Subcutaneous abdominal adipose tissue (tissue), 5 donors: ENCODE measurements around the gene RAB9A.
"Not testable (repeated sequence)": the region's sequence is repeated elsewhere in the genome, so short reads cannot be mapped to it uniquely, and the experiment has no call there.

ENCODE experiments used
- H3K27ac ChIP-seq: one replicate; pipeline ENCODE4 v1.7.0; 2013; ENCODE audit warnings: low read depth, mild to moderate bottlenecking, inconsistent platforms, low read length, moderate library complexity
- H3K27me3 ChIP-seq, 5 donors: one replicate each; pipeline ENCODE4 v1.7.0; 2013; ENCODE audit warnings: low read length in 5 of 5, inconsistent platforms in 1 of 5; ENCODE audit not compliant: control insufficient read depth in 5 of 5, insufficient read depth in 4 of 5
- H3K36me3 ChIP-seq, 5 donors: one replicate each; pipeline ENCODE4 v1.7.0; 2013; ENCODE audit warnings: low read length in 5 of 5; ENCODE audit not compliant: control insufficient read depth in 5 of 5, insufficient read depth in 5 of 5
- H3K4me1 ChIP-seq, 5 donors: one replicate each; pipeline ENCODE4 v1.7.0; 2013; ENCODE audit warnings: low read length in 5 of 5, mild to moderate bottlenecking in 3 of 5, moderate library complexity in 1 of 5; ENCODE audit not compliant: control insufficient read depth in 5 of 5, insufficient read depth in 5 of 5
- H3K4me3 ChIP-seq, 5 donors: one replicate each; pipeline ENCODE4 v1.7.0; 2013; ENCODE audit warnings: low read length in 5 of 5, low read depth in 1 of 5
- H3K9ac ChIP-seq, 5 donors: one replicate each; pipeline ENCODE4 v1.7.0; 2013; ENCODE audit warnings: low read length in 5 of 5, mild to moderate bottlenecking in 4 of 5, moderate library complexity in 3 of 5
- H3K9me3 ChIP-seq, 5 donors: one replicate each; pipeline ENCODE4 v1.7.0; 2013; ENCODE audit warnings: low read length in 5 of 5; ENCODE audit not compliant: control insufficient read depth in 5 of 5
- donor health status: healthy.
- donor health status: healthy.
- donor health status: healthy.
- donor health status: healthy.
- donor health status: healthy.

Gene RAB9A

GRCh38 chrX:13730523-13730922, 41.6 kb downstream of the RAB9A start:
- not testable (repeated sequence) for H3K4me3 ChIP-seq, H3K27ac ChIP-seq, H3K9ac ChIP-seq, H3K9me3 ChIP-seq, H3K36me3 ChIP-seq
- Histone ChIP-seq H3K4me1 (peaks cover 0 to 20% (median 16%) of the 10 kb centered on the region in 5 donors), H3K27me3 (peaks cover 0 to 14% (median 0%) of the 10 kb centered on the region in 5 donors)

DNA sequence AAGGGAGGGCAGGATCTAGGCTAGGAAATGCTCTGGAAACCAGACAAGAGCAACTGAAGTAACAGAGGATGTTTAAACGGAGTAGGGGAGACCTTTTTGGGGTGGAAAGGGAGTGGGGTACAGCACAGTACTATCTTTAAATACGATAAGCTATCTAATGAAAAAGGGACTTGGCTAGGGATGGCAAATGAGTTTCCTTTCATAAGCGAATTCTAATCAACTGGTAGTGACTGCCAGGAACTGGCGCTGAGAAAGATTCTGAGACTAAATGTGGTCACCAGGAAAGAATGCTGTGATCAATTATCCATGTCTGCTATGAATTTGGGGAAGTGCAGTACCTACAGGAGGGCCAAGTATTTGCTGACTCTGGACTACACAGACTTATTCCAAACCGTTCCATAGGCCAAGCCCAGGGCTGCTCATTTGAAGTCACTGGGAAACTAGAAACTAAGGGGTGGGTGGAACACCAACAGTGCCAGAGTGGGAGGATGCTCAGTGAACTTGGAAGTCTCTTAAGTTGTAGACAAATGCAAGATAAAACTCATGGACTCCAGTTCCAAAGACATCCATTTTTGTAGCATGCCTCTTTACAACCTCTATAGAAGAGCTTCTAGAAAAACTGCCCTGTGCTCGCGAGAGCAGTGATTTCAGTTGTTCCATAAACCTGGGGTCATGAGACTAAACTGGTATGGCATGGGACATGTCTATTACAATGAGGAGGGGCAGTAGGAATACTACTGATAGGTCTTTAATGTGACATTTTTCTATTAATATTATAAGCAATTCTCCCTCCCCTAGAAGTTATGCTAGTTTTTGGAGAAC, 43.5 kb downstream of the RAB9A start:
- Histone ChIP-seq H3K27me3 (peaks cover 0 to 14% (median 0%) of the 10 kb centered on the region in 5 donors), H3K27ac (no peak overlapping the region), H3K9me3 (peaks cover 0 to 4% (median 0%) of the 10 kb centered on the region in 5 donors), H3K4me1 (peaks cover 0 to 23% (median 20%) of the 10 kb centered on the region in 5 donors), H3K36me3 (no peaks in the 10 kb centered on the region), H3K4me3 (no peak overlapping the region), H3K9ac (no peak overlapping the region)

- Histone ChIP-seq H3K36me3 (no peaks in the 10 kb centered on the region), H3K9me3 (peaks cover 0 to 4% (median 0%) of the 10 kb centered on the region in 5 donors), H3K4me3 (peak overlapping the region; percentile 71 to 91 (median 80)), H3K27me3 (peaks cover 0 to 14% (median 0%) of the 10 kb centered on the region in 5 donors), H3K4me1 (peaks cover 0 to 23% (median 20%) of the 10 kb centered on the region in 5 donors), H3K27ac (peak overlapping the region; percentile 68), H3K9ac (peak overlapping the region in 2 of 5 donors; percentile 75 to 78)
Measured at GRCh38 chrX:13733506-13733905, 44.6 kb downstream of the RAB9A start.

- Histone ChIP-seq H3K9me3 (peaks cover 0 to 4% (median 0%) of the 10 kb centered on the region in 5 donors), H3K9ac (peak within 1 kb of the TSS; percentile 58 to 87 (median 78)), H3K27me3 (peaks cover 0 to 14% (median 0%) of the 10 kb centered on the region in 5 donors), H3K4me1 (peaks cover 0 to 23% (median 20%) of the 10 kb centered on the region in 5 donors), H3K36me3 (no peaks in the 10 kb centered on the region), H3K27ac (peak within 1 kb of the TSS; percentile 68), H3K4me3 (peak within 1 kb of the TSS; percentile 71 to 91 (median 80))
Measured at GRCh38 chrX:13734278-13735172, 45.6 kb downstream of the RAB9A start, which contains the start of the genes OFD1 and TRAPPC2. TSS of gene OFD1 (plus strand) at chrX:13734748. CDS start at chrX:13735072, 324 bp downstream. TSS of gene TRAPPC2 (minus strand) at chrX:13734620. CDS start at chrX:13719963, 14,657 bp downstream.

- H3K9me3 ChIP-seq = no peaks in the 10 kb centered on the region
- no peak overlapping the region for H3K4me3 ChIP-seq
- peaks cover 0 to 2% (median 0%) of the 10 kb centered on the region in 5 donors for H3K27me3 ChIP-seq
- no peak overlapping the region for H3K27ac ChIP-seq
- H3K4me1 ChIP-seq = no peaks in the 10 kb centered on the region
- no peak overlapping the region for H3K9ac ChIP-seq
- peaks cover 0 to 16% (median 7%) of the 10 kb centered on the region in 5 donors for H3K36me3 ChIP-seq
Measured at GRCh38 chrX:13741695-13742094, 52.8 kb downstream of the RAB9A start.

- H3K9me3 ChIP-seq = no peaks in the 10 kb centered on the region
- H3K4me1 ChIP-seq = peaks cover 0 to 1% (median 0%) of the 10 kb centered on the region in 5 donors
- peaks cover 0 to 2% (median 0%) of the 10 kb centered on the region in 5 donors for H3K27me3 ChIP-seq
- no peak overlapping the region for H3K9ac ChIP-seq
- H3K36me3 ChIP-seq = peaks cover 0 to 20% (median 10%) of the 10 kb centered on the region in 5 donors
- no peak overlapping the region for H3K4me3 ChIP-seq
- no peak overlapping the region for H3K27ac ChIP-seq
Measured at GRCh38 chrX:13742397-13743176, 53.7 kb downstream of the RAB9A start.

- Histone ChIP-seq H3K27me3 (peaks cover 0 to 3% (median 0%) of the 10 kb centered on the region in 5 donors), H3K4me1 (peaks cover 0 to 3% (median 0%) of the 10 kb centered on the region in 5 donors), H3K27ac (no peak overlapping the region), H3K9ac (no peak overlapping the region), H3K36me3 (peaks cover 2 to 25% (median 8%) of the 10 kb centered on the region in 5 donors), H3K4me3 (no peak overlapping the region), H3K9me3 (no peaks in the 10 kb centered on the region)
Measured at GRCh38 chrX:13747836-13748235, 58.9 kb downstream of the RAB9A start.

DNA sequence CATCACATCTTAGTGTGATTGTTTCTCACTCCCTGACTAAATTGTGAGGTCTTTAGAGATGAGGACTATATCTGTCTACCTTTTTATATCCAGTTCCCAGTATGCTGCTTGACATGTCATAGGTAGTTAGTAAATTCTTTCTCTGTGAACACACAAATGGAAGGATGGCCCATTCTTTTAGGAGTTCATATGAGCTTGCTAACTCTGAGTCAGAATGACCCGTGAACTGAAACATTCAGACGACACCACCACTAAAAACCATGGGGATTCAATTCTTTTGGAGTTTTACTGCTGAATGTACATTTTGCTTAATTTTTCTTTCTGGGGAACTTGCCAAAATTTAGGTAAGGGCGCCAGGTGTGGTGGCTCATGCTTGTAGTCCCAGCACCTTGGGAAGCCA, 59.6 kb downstream of the RAB9A start:
- H3K9me3 ChIP-seq = no peaks in the 10 kb centered on the region
- H3K4me3 ChIP-seq = no peak overlapping the region
- H3K4me1 ChIP-seq = peaks cover 0 to 3% (median 0%) of the 10 kb centered on the region in 5 donors
- peaks cover 0 to 3% (median 0%) of the 10 kb centered on the region in 5 donors for H3K27me3 ChIP-seq
- peaks cover 2 to 26% (median 8%) of the 10 kb centered on the region in 5 donors for H3K36me3 ChIP-seq
- H3K27ac ChIP-seq = no peak overlapping the region
- no peak overlapping the region for H3K9ac ChIP-seq

DNA sequence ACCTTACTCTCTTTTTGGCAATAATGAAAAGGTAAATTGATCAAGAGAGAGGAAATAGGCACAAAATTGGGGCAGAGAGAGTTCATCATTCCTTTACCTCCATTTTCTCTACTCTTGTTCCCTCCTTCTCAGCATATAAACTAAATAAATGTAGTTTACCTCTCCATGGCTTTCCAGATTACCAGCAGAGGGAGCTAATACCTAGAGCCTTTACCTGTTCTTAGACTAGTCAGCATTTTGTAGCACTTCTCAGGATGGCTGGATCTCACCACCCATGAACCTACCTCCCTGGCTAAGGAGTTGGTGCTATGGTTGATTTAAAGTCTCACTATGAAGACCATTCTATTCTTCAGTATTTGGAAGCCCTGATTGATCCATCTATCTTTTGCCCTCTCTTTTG, 61.3 kb downstream of the RAB9A start:
- Histone ChIP-seq H3K4me1 (peaks cover 0 to 3% (median 0%) of the 10 kb centered on the region in 5 donors), H3K4me3 (no peak overlapping the region), H3K9me3 (no peaks in the 10 kb centered on the region), H3K36me3 (peaks cover 2 to 20% (median 4%) of the 10 kb centered on the region in 5 donors), H3K9ac (no peak overlapping the region), H3K27ac (no peak overlapping the region), H3K27me3 (peaks cover 0 to 3% (median 0%) of the 10 kb centered on the region in 5 donors)
